Neural cell (in vitro differentiated cells): ENCODE results near the gene THRB. TPM values are rescaled to one million over a fixed set of nuclear protein-coding genes. Genes with fewer than 3 reads are reported as not detected.

Source experiments
- H2AFZ ChIP-seq: fragments of 200-600, 300-800 bp; sonication (generic), shearing (Covaris generic); 2 replicates; pipeline ENCODE4 v1.6.0; 2014; ENCODE audit warnings: low read depth, mild to moderate bottlenecking, antibody characterized with exemption, low read length, moderate library complexity
- H3F3A ChIP-seq: fragments of 200-600 bp; shearing (Covaris generic); 2 replicates; pipeline ENCODE4 v1.6.1; 2016; ENCODE audit warnings: mild to moderate bottlenecking, moderate library complexity, mixed read lengths, antibody characterized with exemption, low read length; ENCODE audit not compliant: insufficient read depth, poor library complexity, severe bottlenecking
- H3K27ac ChIP-seq: fragments of 200-600, 300-800 bp; sonication (generic), shearing (Covaris generic); 2 replicates; pipeline ENCODE4 v1.5.1; 2014; ENCODE audit warnings: mild to moderate bottlenecking, low read length, moderate library complexity
- H3K27me3 ChIP-seq: fragments of 300-800, 200-600 bp; sonication (generic), shearing (Covaris generic); 2 replicates; pipeline ENCODE4 v1.6.0; 2014; ENCODE audit warnings: mild to moderate bottlenecking, low read depth, low read length, moderate library complexity; ENCODE audit not compliant: insufficient read depth
- H3K36me3 ChIP-seq: fragments of 300-800, 200-600 bp; sonication (generic), shearing (Covaris generic); 2 replicates; pipeline ENCODE4 v1.5.1; 2014; ENCODE audit warnings: mild to moderate bottlenecking, antibody characterized with exemption, low read length, moderate library complexity; ENCODE audit not compliant: insufficient read depth
- H3K4me2 ChIP-seq: fragments of 300-800, 200-600 bp; sonication (generic), shearing (Covaris generic); 2 replicates; pipeline ENCODE4 v1.6.0; 2014; ENCODE audit warnings: mild to moderate bottlenecking, low read length
- H3K4me3 ChIP-seq: fragments of 300-800, 200-600 bp; sonication (generic), shearing (Covaris generic); 2 replicates; pipeline ENCODE4 v1.5.1; 2014; ENCODE audit warnings: mild to moderate bottlenecking, low read length, moderate library complexity
- H3K79me2 ChIP-seq: fragments of 200-600 bp; shearing (Covaris generic); replicated peaks from 2 replicates; pipeline ENCODE4 v1.6.0; 2014; ENCODE audit warnings: mild to moderate bottlenecking, low read length, moderate library complexity; ENCODE audit not compliant: insufficient read depth
- H3K9ac ChIP-seq: fragments of 300-800, 200-600 bp; sonication (generic), shearing (Covaris generic); 2 replicates; pipeline ENCODE4 v1.6.1; 2016; ENCODE audit warnings: mild to moderate bottlenecking, low read length, mixed read lengths
- H3K9me2 ChIP-seq: fragments of 200-600 bp; shearing (Covaris generic); 2 replicates; pipeline ENCODE4 v1.6.1; 2016; ENCODE audit warnings: mild to moderate bottlenecking, low read length, mixed read lengths; ENCODE audit not compliant: insufficient read depth
- H3K9me3 ChIP-seq: fragments of 200-600, 300-800 bp; sonication (generic), shearing (Covaris generic); 2 replicates; pipeline ENCODE4 v1.6.1; 2016; ENCODE audit warnings: mild to moderate bottlenecking, mixed run types, low read length, moderate library complexity, mixed read lengths
- H4K20me1 ChIP-seq: fragments of 200-600 bp; shearing (Covaris generic); 2 replicates; pipeline ENCODE4 v1.6.1; 2016; ENCODE audit warnings: mild to moderate bottlenecking, mixed run types; ENCODE audit not compliant: insufficient read depth
- EP300 ChIP-seq: fragments of 450-650 bp; conservative IDR thresholded peaks from 2 replicates; pipeline ENCODE4 v1.6.1; 2014; ENCODE audit warnings: antibody characterized with exemption, mild to moderate bottlenecking, moderate library complexity; ENCODE audit not compliant: poor library complexity, severe bottlenecking
- EZH2 ChIP-seq: fragments of 200-600, 300-800 bp; shearing (Covaris generic), sonication (generic); IDR thresholded peaks from 2 replicates; pipeline ENCODE4 v1.6.1; 2014; ENCODE audit warnings: antibody characterized with exemption, low read length, borderline replicate concordance, mild to moderate bottlenecking; ENCODE audit not compliant: insufficient read depth, poor library complexity, severe bottlenecking
- MXI1 ChIP-seq: fragments of 450-650 bp; conservative IDR thresholded peaks from 2 replicates; pipeline ENCODE4 v1.6.1; 2014; ENCODE audit warnings: antibody characterized with exemption, mild to moderate bottlenecking; ENCODE audit not compliant: poor library complexity, severe bottlenecking
- POLR2AphosphoS5 ChIP-seq: IDR thresholded peaks from 2 replicates; pipeline ENCODE4 v1.6.1; 2012
- RAD21 ChIP-seq: fragments of 450-650 bp; conservative IDR thresholded peaks from 2 replicates; pipeline ENCODE4 v1.6.1; 2014; ENCODE audit warnings: antibody characterized with exemption, mild to moderate bottlenecking, moderate library complexity
- SMC3 ChIP-seq: fragments of 450-650 bp; conservative IDR thresholded peaks from 2 replicates; pipeline ENCODE4 v1.6.1; 2014; ENCODE audit warnings: antibody characterized with exemption, mild to moderate bottlenecking, moderate library complexity; ENCODE audit not compliant: poor library complexity
- TAF1 ChIP-seq: IDR thresholded peaks from 2 replicates; pipeline ENCODE4 v1.6.1; 2012; ENCODE audit warnings: low read depth
- polyA plus RNA-seq: library from polyadenylated mRNA; depleted of rRNA; stranded (reverse); fragments of >200 nt; gene quantifications from 2 replicates; pipeline ENCODE4 v1.2.3, GENCODE V29; 2014
- TF ChIP-seq, protein P1 (sequence below): fragments of 450-650 bp; IDR thresholded peaks from 2 replicates; pipeline ENCODE4 v1.5.1; 2014; ENCODE audit warnings: antibody characterized with exemption, mild to moderate bottlenecking, moderate library complexity; ENCODE audit not compliant: poor library complexity, severe bottlenecking
- TF ChIP-seq, protein P2 (sequence below): IDR thresholded peaks from 2 replicates; pipeline ENCODE4 v1.6.1; 2012; ENCODE audit warnings: borderline replicate concordance

The THRB gene
- polyA plus RNA-seq, 1 donor from 2014 or later: 1.7 TPM

DNA sequence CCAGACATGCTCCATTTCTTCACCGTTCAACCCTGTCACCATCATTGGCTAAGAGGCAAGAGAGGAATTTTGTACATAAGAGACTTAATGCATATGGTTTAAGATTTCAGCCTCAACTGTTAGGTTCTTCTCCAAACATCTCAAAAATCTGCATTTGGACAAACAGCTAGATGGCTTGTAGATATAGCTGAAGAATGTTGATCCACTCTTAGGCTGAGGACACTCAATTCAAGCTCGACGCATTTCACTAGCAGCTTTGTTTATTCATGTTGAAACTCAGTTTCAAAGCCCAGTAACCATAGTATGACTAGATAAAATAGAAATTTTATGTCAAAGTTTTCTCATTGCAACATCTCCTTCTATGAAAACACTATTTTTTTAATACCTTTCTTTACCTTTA lies 208.2 kb downstream of the THRB start:
- Histone ChIP-seq H2AFZ (no peak overlapping the region), H3K79me2 (no peaks in the 10 kb centered on the region), H3K27me3 (no peaks in the 10 kb centered on the region), H3K9me3 (no peaks in the 10 kb centered on the region), H3K9ac (no peak overlapping the region), H3K9me2 (no peaks in the 10 kb centered on the region), H3K4me2 (no peak overlapping the region), H3F3A (no peaks in the 10 kb centered on the region), H4K20me1 (no peaks in the 10 kb centered on the region), H3K27ac (no peak overlapping the region), H3K36me3 (no peaks in the 10 kb centered on the region), H3K4me3 (no peak overlapping the region)
- TF ChIP-seq RAD21: no peak
- TF ChIP-seq, protein P1, sequence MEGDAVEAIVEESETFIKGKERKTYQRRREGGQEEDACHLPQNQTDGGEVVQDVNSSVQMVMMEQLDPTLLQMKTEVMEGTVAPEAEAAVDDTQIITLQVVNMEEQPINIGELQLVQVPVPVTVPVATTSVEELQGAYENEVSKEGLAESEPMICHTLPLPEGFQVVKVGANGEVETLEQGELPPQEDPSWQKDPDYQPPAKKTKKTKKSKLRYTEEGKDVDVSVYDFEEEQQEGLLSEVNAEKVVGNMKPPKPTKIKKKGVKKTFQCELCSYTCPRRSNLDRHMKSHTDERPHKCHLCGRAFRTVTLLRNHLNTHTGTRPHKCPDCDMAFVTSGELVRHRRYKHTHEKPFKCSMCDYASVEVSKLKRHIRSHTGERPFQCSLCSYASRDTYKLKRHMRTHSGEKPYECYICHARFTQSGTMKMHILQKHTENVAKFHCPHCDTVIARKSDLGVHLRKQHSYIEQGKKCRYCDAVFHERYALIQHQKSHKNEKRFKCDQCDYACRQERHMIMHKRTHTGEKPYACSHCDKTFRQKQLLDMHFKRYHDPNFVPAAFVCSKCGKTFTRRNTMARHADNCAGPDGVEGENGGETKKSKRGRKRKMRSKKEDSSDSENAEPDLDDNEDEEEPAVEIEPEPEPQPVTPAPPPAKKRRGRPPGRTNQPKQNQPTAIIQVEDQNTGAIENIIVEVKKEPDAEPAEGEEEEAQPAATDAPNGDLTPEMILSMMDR: no peak
- TF ChIP-seq, protein P2, sequence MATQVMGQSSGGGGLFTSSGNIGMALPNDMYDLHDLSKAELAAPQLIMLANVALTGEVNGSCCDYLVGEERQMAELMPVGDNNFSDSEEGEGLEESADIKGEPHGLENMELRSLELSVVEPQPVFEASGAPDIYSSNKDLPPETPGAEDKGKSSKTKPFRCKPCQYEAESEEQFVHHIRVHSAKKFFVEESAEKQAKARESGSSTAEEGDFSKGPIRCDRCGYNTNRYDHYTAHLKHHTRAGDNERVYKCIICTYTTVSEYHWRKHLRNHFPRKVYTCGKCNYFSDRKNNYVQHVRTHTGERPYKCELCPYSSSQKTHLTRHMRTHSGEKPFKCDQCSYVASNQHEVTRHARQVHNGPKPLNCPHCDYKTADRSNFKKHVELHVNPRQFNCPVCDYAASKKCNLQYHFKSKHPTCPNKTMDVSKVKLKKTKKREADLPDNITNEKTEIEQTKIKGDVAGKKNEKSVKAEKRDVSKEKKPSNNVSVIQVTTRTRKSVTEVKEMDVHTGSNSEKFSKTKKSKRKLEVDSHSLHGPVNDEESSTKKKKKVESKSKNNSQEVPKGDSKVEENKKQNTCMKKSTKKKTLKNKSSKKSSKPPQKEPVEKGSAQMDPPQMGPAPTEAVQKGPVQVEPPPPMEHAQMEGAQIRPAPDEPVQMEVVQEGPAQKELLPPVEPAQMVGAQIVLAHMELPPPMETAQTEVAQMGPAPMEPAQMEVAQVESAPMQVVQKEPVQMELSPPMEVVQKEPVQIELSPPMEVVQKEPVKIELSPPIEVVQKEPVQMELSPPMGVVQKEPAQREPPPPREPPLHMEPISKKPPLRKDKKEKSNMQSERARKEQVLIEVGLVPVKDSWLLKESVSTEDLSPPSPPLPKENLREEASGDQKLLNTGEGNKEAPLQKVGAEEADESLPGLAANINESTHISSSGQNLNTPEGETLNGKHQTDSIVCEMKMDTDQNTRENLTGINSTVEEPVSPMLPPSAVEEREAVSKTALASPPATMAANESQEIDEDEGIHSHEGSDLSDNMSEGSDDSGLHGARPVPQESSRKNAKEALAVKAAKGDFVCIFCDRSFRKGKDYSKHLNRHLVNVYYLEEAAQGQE: no peak
- TF ChIP-seq SMC3: no peak
- no peak for TF ChIP-seq TAF1
- no peak for TF ChIP-seq MXI1
- no peak for TF ChIP-seq POLR2AphosphoS5
- no peak for TF ChIP-seq EP300
- no peak for TF ChIP-seq EZH2

DNA sequence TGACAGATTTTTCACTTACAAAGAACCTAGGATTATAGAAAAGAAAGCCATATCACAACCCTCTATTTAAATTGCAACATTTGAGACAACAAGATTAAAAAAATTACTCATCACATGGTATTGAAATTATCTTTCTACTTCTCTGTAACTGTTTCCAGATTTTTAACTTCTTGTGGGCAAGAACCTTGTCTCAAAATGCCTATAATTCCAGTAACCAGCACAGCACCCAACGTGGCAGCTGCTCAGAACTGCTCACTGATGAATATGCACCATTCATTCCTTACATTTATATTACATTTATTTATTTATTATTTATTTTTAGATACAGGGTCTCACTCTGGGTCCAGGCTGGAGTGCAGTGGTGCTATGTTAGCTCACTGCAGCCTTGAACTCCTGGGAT lies 216.1 kb downstream of the THRB start:
- Histone ChIP-seq H3K9me3 (no peaks in the 10 kb centered on the region), H3K4me3 (no peak overlapping the region)

More for the DNA sequence above, 216.1 kb downstream of the THRB start:
- Histone ChIP-seq H3K9me2 (no peaks in the 10 kb centered on the region), H3F3A (no peaks in the 10 kb centered on the region), H3K9ac (no peak overlapping the region), H4K20me1 (no peaks in the 10 kb centered on the region), H3K27ac (no peak overlapping the region), H3K36me3 (no peaks in the 10 kb centered on the region), H3K79me2 (no peaks in the 10 kb centered on the region), H3K4me2 (no peak overlapping the region), H3K27me3 (no peaks in the 10 kb centered on the region), H2AFZ (no peak overlapping the region)
- TF ChIP-seq EZH2 (no peak), POLR2AphosphoS5 (no peak), RAD21 (no peak), TAF1 (no peak), MXI1 (no peak), SMC3 (no peak)
- TF ChIP-seq, protein P2: no peak
